HG03460 (cell line): Measurements from ENCODE around the gene SPDYE4.
"Not testable (repeated sequence)": the region's sequence is repeated elsewhere in the genome, so short reads cannot be mapped to it uniquely, and the experiment has no call there.

Experiments
- ATAC-seq: cut with Tn5 transposase; IDR thresholded peaks from one replicate; pipeline ENCODE4 v1.9.1; 2021; ENCODE audit not compliant: unreplicated experiment

Gene SPDYE4, protein sequence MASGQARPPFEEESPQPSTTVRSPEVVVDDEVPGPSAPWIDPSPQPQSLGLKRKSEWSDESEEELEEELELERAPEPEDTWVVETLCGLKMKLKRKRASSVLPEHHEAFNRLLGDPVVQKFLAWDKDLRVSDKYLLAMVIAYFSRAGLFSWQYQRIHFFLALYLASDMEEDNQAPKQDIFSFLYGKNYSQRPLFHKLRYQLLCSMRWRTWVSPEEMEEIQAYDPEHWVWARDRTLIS

GRCh38 chr17:8758137-8758596, at the start of gene SPDYE4:
Gene SPDYE4 (minus strand): TSS chr17:8758546. CDS start chr17:8758382, 164 bp downstream.
- no peak for ATAC-seq

DNA sequence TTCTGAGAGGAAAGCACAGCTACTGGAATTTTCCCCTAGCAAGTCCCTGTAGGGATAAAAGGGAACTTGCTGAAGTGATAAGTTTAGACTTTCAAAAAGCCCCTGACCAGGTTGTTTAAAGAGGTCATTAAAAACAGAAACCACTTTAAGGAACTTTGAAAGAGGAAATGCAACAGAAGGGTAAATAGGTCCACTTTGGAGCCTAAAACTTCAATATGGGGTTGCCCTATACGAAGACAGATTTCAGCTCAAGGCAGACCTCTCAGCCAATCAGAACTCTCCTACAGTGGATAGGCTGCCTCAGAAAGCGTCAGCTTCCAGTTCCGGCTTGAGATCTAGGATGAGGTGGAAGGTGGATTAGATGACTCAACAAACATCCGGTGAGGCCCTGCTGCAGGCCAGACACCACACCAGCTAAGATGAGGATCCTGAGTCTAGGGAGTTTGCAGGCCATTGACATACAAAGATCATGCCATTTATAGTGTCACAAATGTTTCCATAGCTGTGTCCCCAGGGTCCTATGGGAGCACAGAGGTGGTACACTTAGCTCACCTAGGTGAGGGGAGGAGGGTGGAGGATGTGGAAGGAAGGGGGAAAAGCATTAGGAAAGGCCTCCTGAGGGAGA, 48.7 kb upstream of the SPDYE4 start:
- peak; percentile 78 for ATAC-seq

GRCh38 chr17:8806253-8806925, 48.0 kb upstream of the SPDYE4 start:
- peak; percentile 28 for ATAC-seq

GRCh38 chr17:8805396-8805795, 47.0 kb upstream of the SPDYE4 start:
- ATAC-seq: not testable (repeated sequence)

- no peak for ATAC-seq
These were observed 45.4 kb upstream of the SPDYE4 start for GRCh38 chr17:8803531-8804420.

- no peak for ATAC-seq
These were observed 42.9 kb upstream of the SPDYE4 start for GRCh38 chr17:8801135-8801840.

DNA sequence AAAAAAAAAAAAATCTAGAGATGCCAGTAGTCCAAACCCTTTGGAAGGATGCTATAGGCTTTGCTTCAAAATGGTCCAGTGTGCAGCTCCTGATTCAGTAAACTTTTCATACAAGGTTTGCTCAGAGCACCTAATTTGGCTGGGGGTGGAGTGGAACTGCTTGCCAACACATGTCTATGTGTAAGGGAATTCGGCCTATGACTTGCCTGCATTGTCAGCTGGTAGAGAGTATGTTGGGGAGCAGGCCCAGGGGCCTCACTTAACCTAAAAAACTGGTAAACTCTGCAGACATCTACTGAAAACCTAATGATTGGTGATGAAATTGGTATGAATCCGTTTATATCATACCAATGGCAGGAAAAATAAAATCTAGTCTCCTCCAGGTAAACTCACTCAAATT, 42.3 kb upstream of the SPDYE4 start:
- no peak for ATAC-seq

- no peak for ATAC-seq
These were observed 41.3 kb upstream of the SPDYE4 start for GRCh38 chr17:8799570-8800212.

DNA sequence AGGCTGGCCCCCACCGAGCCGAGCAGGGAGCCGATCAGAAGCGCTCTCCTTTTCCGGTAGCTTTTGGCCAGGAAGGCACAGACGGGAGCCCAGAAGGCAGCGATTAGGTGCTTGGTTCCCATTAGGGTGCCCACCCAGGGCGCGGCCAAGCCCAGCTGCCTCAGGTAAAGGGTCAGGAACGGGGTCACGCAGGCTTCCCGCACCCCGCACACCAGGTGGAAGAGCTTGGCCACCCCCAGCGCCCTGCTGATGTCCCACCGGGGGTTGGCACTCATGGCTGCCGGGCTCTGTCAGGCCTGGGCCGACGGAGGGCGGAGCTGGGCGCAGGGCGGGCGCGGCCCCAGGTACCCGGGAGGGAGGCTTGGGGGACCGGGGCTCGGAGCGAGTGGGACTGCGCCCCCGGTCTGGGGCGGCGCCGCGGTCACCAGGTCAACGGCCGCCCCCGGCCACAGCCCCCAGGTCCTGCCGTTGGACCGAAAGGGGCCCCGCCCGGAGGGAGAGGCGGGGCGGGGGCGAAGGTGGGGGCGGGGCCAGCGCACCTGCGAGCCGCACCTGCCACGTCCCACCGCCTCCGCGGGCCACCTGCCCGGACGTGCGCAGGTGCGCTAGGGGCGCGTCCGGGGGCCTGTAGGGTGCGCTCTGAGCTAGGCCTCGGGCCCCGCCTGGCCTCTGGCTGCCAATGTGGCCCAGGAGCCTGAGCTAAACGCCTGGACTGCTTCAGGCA, 40.7 kb upstream of the SPDYE4 start, which contains the start of gene MFSD6L:
MFSD6L (minus strand) TSS at position 520 of the 724 bp plus-strand sequence; CDS start at position 275, 245 bp downstream.
- no peak for ATAC-seq

GRCh38 chr17:8798176-8798845, 40.0 kb upstream of the SPDYE4 start:
- ATAC-seq: no peak

DNA sequence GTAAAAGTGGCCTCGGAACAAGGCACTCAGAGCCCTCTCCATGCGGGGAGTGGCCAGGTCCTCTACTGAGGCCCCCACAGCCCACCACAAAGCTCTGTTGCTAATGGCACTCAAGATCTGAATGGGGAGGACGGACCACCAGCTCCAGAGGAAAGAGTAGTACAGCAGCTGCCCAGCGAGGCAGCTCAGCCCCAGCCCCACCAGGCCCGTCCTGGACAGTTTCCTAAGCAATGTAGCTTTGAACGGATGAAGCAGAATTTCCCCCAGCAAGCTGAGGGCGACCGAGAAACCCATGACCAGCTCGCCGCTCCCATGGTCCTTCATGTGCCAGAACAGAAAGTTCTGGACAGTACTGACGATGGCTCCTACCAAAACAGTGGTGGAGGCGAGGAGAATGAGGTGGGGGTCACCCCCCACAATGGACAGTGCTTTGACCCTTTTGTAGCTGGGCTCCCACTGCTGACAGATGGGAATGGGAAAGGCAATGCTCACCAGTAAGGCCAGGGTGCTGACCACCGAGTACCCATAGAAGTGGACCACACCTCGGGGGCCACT, 39.4 kb upstream of the SPDYE4 start:
- ATAC-seq: no peak

- no peak for ATAC-seq
These were observed 36.3 kb upstream of the SPDYE4 start for GRCh38 chr17:8794636-8795035.

- ATAC-seq: no peak
These were observed 35.3 kb upstream of the SPDYE4 start for GRCh38 chr17:8793649-8794048.

DNA sequence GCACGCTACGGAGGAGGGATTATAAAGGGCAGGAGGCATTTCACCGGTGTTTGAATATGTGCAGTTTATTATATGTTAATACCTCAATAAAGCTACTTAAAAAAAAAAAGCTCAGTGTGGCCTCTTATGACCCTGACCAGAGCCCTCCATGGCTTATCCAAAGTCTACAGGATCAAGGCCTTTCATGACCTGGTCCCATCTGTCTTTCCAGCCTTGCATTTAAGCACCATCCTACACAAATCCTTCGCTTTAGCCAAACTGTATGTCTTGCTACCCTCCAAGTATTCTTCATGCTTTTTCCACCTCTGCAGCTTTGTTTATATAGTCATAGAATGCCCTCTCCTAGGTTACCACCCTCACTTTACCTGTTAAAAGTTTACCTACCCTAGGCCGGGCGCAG, 34.3 kb upstream of the SPDYE4 start:
- ATAC-seq: no peak

DNA sequence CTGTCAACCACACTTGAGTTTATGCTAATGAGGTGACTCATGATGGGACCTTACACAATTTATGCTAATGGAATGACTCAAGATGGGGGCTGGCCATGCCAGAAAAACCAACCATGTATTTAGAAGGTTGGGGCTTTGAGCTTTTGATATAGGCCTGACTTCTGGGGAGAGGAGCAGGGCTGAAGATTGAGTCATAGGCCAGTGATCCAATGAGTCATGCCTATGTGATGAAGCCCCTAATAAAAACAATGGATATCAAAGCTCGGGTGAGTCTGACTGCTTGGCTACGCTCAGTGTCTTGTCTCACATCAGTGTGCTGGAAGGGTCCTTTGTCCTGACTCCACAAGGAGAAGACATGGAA, 33.5 kb upstream of the SPDYE4 start:
- no peak for ATAC-seq

GRCh38 chr17:8791248-8791909, 33.0 kb upstream of the SPDYE4 start:
- ATAC-seq: no peak

DNA sequence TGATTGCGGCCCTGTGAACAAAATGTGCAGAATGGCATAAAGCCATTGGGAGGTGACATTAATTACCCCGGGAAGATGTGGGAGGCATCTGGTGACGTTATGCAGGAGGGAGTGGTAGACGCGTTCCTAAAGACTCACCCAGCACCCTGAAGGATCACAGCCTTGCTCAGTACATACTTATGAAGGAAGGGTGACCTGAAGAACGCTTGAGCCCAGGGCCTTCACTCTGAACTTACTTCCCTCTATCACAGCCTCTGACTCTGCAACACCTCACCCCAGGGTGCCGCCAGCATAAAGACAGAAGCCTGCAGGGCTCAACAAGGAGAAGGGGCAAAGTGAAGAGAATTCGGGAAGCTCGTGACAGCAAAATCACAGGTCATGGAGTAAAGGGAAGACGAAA, 31.4 kb upstream of the SPDYE4 start:
- ATAC-seq: no peak

DNA sequence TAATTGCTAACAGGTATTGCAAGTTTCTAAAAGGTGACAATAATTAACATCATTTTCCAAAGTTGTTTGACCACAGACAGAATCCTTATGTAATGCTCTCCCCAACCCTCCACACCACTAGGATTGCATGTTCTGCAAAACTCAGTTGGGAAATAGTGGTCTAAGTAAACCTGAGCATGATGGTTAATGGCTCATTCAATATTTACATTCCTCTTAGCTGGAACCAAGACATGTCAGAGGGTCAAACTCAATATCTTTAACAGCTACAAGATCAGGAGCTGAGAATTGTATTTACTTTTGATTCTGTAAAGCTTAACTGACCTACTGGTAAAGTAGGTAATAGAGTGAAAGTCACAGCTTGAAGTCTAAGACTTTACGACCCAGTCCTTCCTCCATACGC, 30.7 kb upstream of the SPDYE4 start:
- ATAC-seq: no peak
